K562 (cell line): ENCODE measurements around the gene SRCAP. TPM values are rescaled to one million over a fixed set of nuclear protein-coding genes. Genes with fewer than 3 reads are reported as not detected.

Experiments used
- DPF2 ChIP-seq: fragments of 450-650 bp; IDR thresholded peaks from 2 replicates; pipeline ENCODE4 v1.6.1; 2016
- ESRRB ChIP-seq: fragments of 250-450 bp; sonication (Bioruptor Pico); IDR thresholded peaks from 2 replicates; pipeline ENCODE4 v1.5.0; 2020; ENCODE audit warnings: mild to moderate bottlenecking, moderate library complexity, borderline replicate concordance
- ETS2 ChIP-seq: IDR thresholded peaks from 2 replicates; pipeline ENCODE4 v1.6.1; 2016; ENCODE audit warnings: borderline replicate concordance, missing genetic modification characterization, mild to moderate bottlenecking, moderate library complexity, missing compliant biosample characterization; ENCODE audit not compliant: poor library complexity, severe bottlenecking
- FOXK1 ChIP-seq: sonication (generic); formaldehyde crosslinking; IDR thresholded peaks from 2 replicates; pipeline ENCODE4 v1.8.0; 2022; ENCODE audit warnings: missing genetic modification reagents, mild to moderate bottlenecking, borderline replicate concordance
- HOXB6 ChIP-seq: fragments of 250-450 bp; sonication (Bioruptor Pico); IDR thresholded peaks from 2 replicates; pipeline ENCODE4 v1.5.1; 2022; ENCODE audit warnings: mild to moderate bottlenecking, borderline replicate concordance
- MAFK ChIP-seq: IDR thresholded peaks from 2 replicates; pipeline ENCODE4 v1.6.1; 2011; ENCODE audit warnings: low read length, improper control_type of control experiment
- MYC ChIP-seq, 2 experiments: fragments of 250-450 bp in 1 of 2; sonication (Bioruptor Pico) in 1 of 2; IDR thresholded peaks; 2 replicates each; pipeline versions ENCODE4 v1.5.1 to v1.6.1; 2012 to 2021; ENCODE audit warnings: low read depth in 2 of 2, borderline replicate concordance in 1 of 2, improper control_type of control experiment in 1 of 2, low read length in 1 of 2, mild to moderate bottlenecking in 1 of 2, moderate library complexity in 1 of 2
- NBN ChIP-seq: fragments of 450-650 bp; IDR thresholded peaks from 2 replicates; pipeline ENCODE4 v1.6.1; 2016; ENCODE audit warnings: low read depth, mild to moderate bottlenecking
- NUFIP1 ChIP-seq: fragments of 450-650 bp; IDR thresholded peaks from 2 replicates; pipeline ENCODE4 v1.6.1; 2018; ENCODE audit not compliant: partially characterized antibody
- PHF8 ChIP-seq: fragments of 200-600 bp; sonication (generic); IDR thresholded peaks from 2 replicates; pipeline ENCODE4 v1.6.1; 2012; ENCODE audit warnings: mixed run types, mild to moderate bottlenecking, inconsistent platforms, low read length, moderate library complexity, borderline replicate concordance
- POLR2A ChIP-seq: fragments of 450-650 bp; conservative IDR thresholded peaks from 2 replicates; pipeline ENCODE4 v1.6.1; 2016
- RUNX1 ChIP-seq: sonication (generic); IDR thresholded peaks from 2 replicates; pipeline ENCODE4 v1.6.1; 2016; ENCODE audit warnings: antibody characterized with exemption, low read depth
- SETDB1 ChIP-seq: IDR thresholded peaks from one replicate; pipeline ENCODE4 v1.6.1; 2012; ENCODE audit warnings: low read length, control low read depth, inconsistent platforms
- ZKSCAN3 ChIP-seq: fragments of 250-450 bp; sonication (Bioruptor Pico); IDR thresholded peaks from 2 replicates; pipeline ENCODE4 v1.4.0; 2020
- ZNF134 ChIP-seq: fragments of 250-450 bp; sonication (Bioruptor Pico); conservative IDR thresholded peaks from 2 replicates; pipeline ENCODE4 v1.4.0; 2020
- ZNF165 ChIP-seq: fragments of 250-450 bp; sonication (Bioruptor Pico); IDR thresholded peaks from 2 replicates; pipeline ENCODE4 v1.4.0; 2020; ENCODE audit warnings: borderline replicate concordance
- ZNF431 ChIP-seq: sonication (generic); formaldehyde crosslinking; IDR thresholded peaks from 2 replicates; pipeline ENCODE4 v1.8.0; 2022; ENCODE audit warnings: mild to moderate bottlenecking, missing genetic modification reagents
- ZNF445 ChIP-seq: fragments of 250-450 bp; sonication (Bioruptor Pico); IDR thresholded peaks from 2 replicates; pipeline ENCODE4 v1.4.0; 2020; ENCODE audit warnings: low read depth, mild to moderate bottlenecking, moderate library complexity
- ZSCAN29 ChIP-seq: fragments of 450-650 bp; IDR thresholded peaks from 2 replicates; pipeline ENCODE4 v1.6.1; 2017
- polyA plus RNA-seq, 8 experiments: library from polyadenylated mRNA; depleted of rRNA in 4 of 8; stranded (reverse) in 5 of 8; unstranded in 3 of 8; fragments of >200 nt; fragmentation: Nextera tagmentation in 2 of 8; fragmentation: Illumina TruSeq in 1 of 8; extraction: Ambion mirVana in 2 of 8; extraction: Trizol in 1 of 8; gene quantifications; 2 replicates each; pipeline versions ENCODE4 v1.2.1 to v1.2.3, GENCODE V29; 2011 to 2014; ENCODE audit warnings: inconsistent platforms in 1 of 8, missing spikeins in 1 of 8
- total RNA-seq, 7 experiments: library from RNA; depleted of rRNA in 6 of 7; stranded (reverse); fragments of >200 nt in 6 of 7; fragmentation: Illumina TruSeq in 2 of 7; extraction: Trizol in 2 of 7; gene quantifications; 2 replicates each; pipeline versions ENCODE4 v1.2.1 to v1.2.3, GENCODE V29; 2011 to 2021; ENCODE audit warnings: low replicate concordance in 1 of 7
- TF ChIP-seq, protein P1 (sequence below): fragments of 250-450 bp; sonication (Bioruptor Pico); IDR thresholded peaks from 2 replicates; pipeline ENCODE4 v1.8.0; 2021; ENCODE audit warnings: borderline replicate concordance, mild to moderate bottlenecking, moderate library complexity; ENCODE audit not compliant: poor library complexity, severe bottlenecking
- TF ChIP-seq, protein P2 (sequence below), 2 experiments: IDR thresholded peaks; 2 replicates each; pipeline ENCODE4 v1.6.1; 2012; ENCODE audit warnings: improper control_type of control experiment in 2 of 2, low read depth in 2 of 2, low read length in 2 of 2, borderline replicate concordance in 1 of 2
- TF ChIP-seq, protein P3 (sequence below): fragments of 450-650 bp; IDR thresholded peaks from 2 replicates; pipeline ENCODE4 v1.6.1; 2016; ENCODE audit warnings: antibody characterized with exemption
- TF ChIP-seq, protein P4 (sequence below), 2 experiments: IDR thresholded peaks in 1 of 2; conservative IDR thresholded peaks in 1 of 2; 2 replicates each; pipeline ENCODE4 v1.6.1; 2016; ENCODE audit warnings: low read depth in 2 of 2, mild to moderate bottlenecking in 1 of 2, missing compliant biosample characterization in 1 of 2, missing genetic modification characterization in 1 of 2, moderate library complexity in 1 of 2

SRCAP gene
- total and polyA plus RNA-seq, 9 of the 15 experiments (the other 6 are each of a cell fraction or from before 2014, with no cell fraction given) = 0.21 to 62.6 (median 5.8) TPM

DNA sequence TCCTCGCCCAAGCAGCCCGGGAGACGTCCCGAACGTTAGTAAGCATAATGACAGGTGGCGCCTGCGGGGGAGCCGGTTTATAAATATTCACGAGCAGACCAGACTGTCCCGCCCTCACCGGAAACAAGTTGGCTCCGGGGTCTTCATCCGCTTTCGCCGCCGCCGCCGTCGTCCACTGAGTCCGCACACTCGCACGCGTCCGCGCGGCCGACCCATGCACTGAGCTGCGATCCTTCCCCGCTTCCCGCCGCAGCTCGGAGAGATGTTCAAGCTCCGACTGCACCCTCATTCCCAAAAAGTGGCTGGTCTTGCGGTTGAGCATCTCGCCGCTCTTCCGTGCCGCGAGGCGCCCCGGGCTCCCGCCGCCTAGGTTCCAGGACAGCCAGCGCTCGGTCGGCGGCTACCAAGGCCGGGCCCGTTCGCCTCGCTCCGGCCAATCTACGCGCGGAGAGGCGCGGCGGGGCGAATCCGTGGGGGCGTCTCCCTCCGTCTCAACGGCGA is 62.5 kb downstream of the SRCAP start (continued):
- TF ChIP-seq RUNX1 (no peak), NBN (no peak), HOXB6 (no peak), ZNF445 (CRISPR knock-in tag) (no peak), ZSCAN29 (no peak), ZNF165 (no peak), DPF2 (peak; percentile 29; the same call in 1 of the 2 replicates), POLR2A (0 out of 2 replicates have a peak, but pooled peaks have one; percentile 16), NUFIP1 (no peak), MYC (IDR thresholded peaks at IDR 0.05; ENCODE audit: low read depth, low read length) (no peak), MYC (CRISPR knock-in tag; IDR thresholded peaks at IDR 0.05; ENCODE audit: borderline replicate concordance, low read depth) (no peak), ETS2 (tag) (no peak), FOXK1 (no peak), PHF8 (no peak), ZKSCAN3 (CRISPR knock-in tag) (no peak), ZNF431 (CRISPR knock-in tag) (no peak), ESRRB (CRISPR knock-in tag) (no peak), ZNF134 (no peak), SETDB1 (no peak), MAFK (no peak)
- TF ChIP-seq, protein P1, sequence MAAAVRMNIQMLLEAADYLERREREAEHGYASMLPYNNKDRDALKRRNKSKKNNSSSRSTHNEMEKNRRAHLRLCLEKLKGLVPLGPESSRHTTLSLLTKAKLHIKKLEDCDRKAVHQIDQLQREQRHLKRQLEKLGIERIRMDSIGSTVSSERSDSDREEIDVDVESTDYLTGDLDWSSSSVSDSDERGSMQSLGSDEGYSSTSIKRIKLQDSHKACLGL (CRISPR knock-in tag) = no peak
- TF ChIP-seq, protein P2, sequence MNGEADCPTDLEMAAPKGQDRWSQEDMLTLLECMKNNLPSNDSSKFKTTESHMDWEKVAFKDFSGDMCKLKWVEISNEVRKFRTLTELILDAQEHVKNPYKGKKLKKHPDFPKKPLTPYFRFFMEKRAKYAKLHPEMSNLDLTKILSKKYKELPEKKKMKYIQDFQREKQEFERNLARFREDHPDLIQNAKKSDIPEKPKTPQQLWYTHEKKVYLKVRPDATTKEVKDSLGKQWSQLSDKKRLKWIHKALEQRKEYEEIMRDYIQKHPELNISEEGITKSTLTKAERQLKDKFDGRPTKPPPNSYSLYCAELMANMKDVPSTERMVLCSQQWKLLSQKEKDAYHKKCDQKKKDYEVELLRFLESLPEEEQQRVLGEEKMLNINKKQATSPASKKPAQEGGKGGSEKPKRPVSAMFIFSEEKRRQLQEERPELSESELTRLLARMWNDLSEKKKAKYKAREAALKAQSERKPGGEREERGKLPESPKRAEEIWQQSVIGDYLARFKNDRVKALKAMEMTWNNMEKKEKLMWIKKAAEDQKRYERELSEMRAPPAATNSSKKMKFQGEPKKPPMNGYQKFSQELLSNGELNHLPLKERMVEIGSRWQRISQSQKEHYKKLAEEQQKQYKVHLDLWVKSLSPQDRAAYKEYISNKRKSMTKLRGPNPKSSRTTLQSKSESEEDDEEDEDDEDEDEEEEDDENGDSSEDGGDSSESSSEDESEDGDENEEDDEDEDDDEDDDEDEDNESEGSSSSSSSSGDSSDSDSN (IDR thresholded peaks at IDR 0.05; ENCODE audit: borderline replicate concordance in 1 of 2, low read depth in 2 of 2, low read length in 2 of 2) = peak in 1 of 2 experiments; percentile 61; a peak in 1 of 4 replicates
- TF ChIP-seq, protein P3, sequence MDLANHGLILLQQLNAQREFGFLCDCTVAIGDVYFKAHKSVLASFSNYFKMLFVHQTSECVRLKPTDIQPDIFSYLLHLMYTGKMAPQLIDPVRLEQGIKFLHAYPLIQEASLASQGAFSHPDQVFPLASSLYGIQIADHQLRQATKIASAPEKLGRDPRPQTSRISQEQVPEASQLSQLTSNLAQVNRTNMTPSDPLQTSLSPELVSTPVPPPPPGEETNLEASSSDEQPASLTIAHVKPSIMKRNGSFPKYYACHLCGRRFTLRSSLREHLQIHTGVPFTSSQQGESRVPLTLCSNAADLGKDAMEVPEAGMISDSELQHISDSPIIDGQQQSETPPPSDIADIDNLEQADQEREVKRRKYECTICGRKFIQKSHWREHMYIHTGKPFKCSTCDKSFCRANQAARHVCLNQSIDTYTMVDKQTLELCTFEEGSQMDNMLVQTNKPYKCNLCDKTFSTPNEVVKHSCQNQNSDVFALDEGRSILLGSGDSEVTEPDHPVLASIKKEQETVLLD = no peak
- TF ChIP-seq, protein P4, sequence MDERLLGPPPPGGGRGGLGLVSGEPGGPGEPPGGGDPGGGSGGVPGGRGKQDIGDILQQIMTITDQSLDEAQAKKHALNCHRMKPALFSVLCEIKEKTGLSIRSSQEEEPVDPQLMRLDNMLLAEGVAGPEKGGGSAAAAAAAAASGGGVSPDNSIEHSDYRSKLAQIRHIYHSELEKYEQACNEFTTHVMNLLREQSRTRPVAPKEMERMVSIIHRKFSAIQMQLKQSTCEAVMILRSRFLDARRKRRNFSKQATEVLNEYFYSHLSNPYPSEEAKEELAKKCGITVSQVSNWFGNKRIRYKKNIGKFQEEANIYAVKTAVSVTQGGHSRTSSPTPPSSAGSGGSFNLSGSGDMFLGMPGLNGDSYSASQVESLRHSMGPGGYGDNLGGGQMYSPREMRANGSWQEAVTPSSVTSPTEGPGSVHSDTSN (CRISPR knock-in tag; IDR thresholded peaks at IDR 0.05; ENCODE audit: low read depth) = no peak
- TF ChIP-seq, protein P4 (tag; conservative IDR thresholded peaks at IDR 0.05; ENCODE audit: low read depth) = no peak
